K562 (cell line): ENCODE results near the gene RHOBTB3. TPM values are rescaled to one million over a fixed set of nuclear protein-coding genes. Genes with fewer than 3 reads are reported as not detected.

Source experiments
- ARID1B ChIP-seq: fragments of 450-650 bp; IDR thresholded peaks from 2 replicates; pipeline ENCODE4 v1.6.1; 2016; ENCODE audit warnings: antibody characterized with exemption, mild to moderate bottlenecking, inconsistent platforms
- CBFB ChIP-seq: sonication (generic); formaldehyde crosslinking; IDR thresholded peaks from 2 replicates; pipeline ENCODE4 v1.4.0; 2020; ENCODE audit warnings: mild to moderate bottlenecking, missing genetic modification reagents
- CUX1 ChIP-seq: fragments of 200-800 bp; sonication (Bioruptor generic); IDR thresholded peaks from 2 replicates; pipeline ENCODE4 v1.6.1; 2016; ENCODE audit warnings: missing genetic modification characterization, missing compliant biosample characterization
- DACH1 ChIP-seq: fragments of 450-650 bp; IDR thresholded peaks from 2 replicates; pipeline ENCODE4 v1.6.1; 2018; ENCODE audit not compliant: partially characterized antibody
- E2F3 ChIP-seq: fragments of 250-450 bp; sonication (Bioruptor Pico); IDR thresholded peaks from 2 replicates; pipeline ENCODE4 v1.4.0; 2020; ENCODE audit warnings: mild to moderate bottlenecking
- FOXA3 ChIP-seq, 2 experiments: fragments of 450-650 bp in 1 of 2; sonication (generic) in 1 of 2; formaldehyde crosslinking; IDR thresholded peaks in 1 of 2; conservative IDR thresholded peaks in 1 of 2; 2 replicates each; pipeline versions ENCODE4 v1.4.0 to v1.8.0; 2020 to 2022; ENCODE audit warnings: mild to moderate bottlenecking in 2 of 2, missing genetic modification reagents in 1 of 2
- GMEB1 ChIP-seq: fragments of 250-450 bp; sonication (Bioruptor Pico); IDR thresholded peaks from 2 replicates; pipeline ENCODE4 v1.4.0; 2020; ENCODE audit warnings: mild to moderate bottlenecking
- HDAC1 ChIP-seq, 2 experiments: fragments of 450-650 bp; IDR thresholded peaks; 2 replicates each; pipeline ENCODE4 v1.6.1; 2016 to 2017; ENCODE audit warnings: inconsistent platforms in 1 of 2, mild to moderate bottlenecking in 1 of 2, moderate library complexity in 1 of 2
- MTA3 ChIP-seq: fragments of 450-650 bp; formaldehyde crosslinking; IDR thresholded peaks from 2 replicates; pipeline ENCODE4 v1.6.1; 2017; ENCODE audit warnings: mild to moderate bottlenecking, borderline replicate concordance
- PKNOX1 ChIP-seq: fragments of 450-650 bp; IDR thresholded peaks from 2 replicates; pipeline ENCODE4 v1.6.1; 2016
- POLR2H ChIP-seq: IDR thresholded peaks from 2 replicates; pipeline ENCODE4 v1.6.1; 2016; ENCODE audit warnings: missing genetic modification characterization, low read depth, mild to moderate bottlenecking, control low read depth, missing compliant biosample characterization, moderate library complexity
- RNF2 ChIP-seq: sonication (generic); IDR thresholded peaks from 2 replicates; pipeline ENCODE4 v1.6.1; 2016
- SIX5 ChIP-seq, 2 experiments: IDR thresholded peaks; 2 replicates each; pipeline ENCODE4 v1.6.1; 2011; ENCODE audit warnings: low read length in 2 of 2, borderline replicate concordance in 1 of 2, low read depth in 1 of 2, mild to moderate bottlenecking in 1 of 2, moderate library complexity in 1 of 2; ENCODE audit not compliant: insufficient read depth in 1 of 2
- SMAD2 ChIP-seq: fragments of 150-350 bp; IDR thresholded peaks from 2 replicates; pipeline ENCODE4 v1.6.1; 2014; ENCODE audit warnings: low read depth, mild to moderate bottlenecking, low read length
- SRSF9 ChIP-seq: fragments of 200-400 bp; formaldehyde crosslinking; IDR thresholded peaks from 2 replicates; pipeline ENCODE4 v1.6.1; 2017; ENCODE audit warnings: low read depth, low read length, borderline replicate concordance
- STAT6 ChIP-seq: sonication (generic); formaldehyde crosslinking; IDR thresholded peaks from 2 replicates; pipeline ENCODE4 v1.8.1; 2023; ENCODE audit warnings: mild to moderate bottlenecking, missing genetic modification reagents
- ZC3H4 ChIP-seq: sonication (generic); formaldehyde crosslinking; IDR thresholded peaks from 2 replicates; pipeline ENCODE4 v1.9.0; 2021; ENCODE audit warnings: missing genetic modification reagents, borderline replicate concordance
- ZFPM2 ChIP-seq: fragments of 250-450 bp; sonication (Bioruptor Pico); IDR thresholded peaks from 2 replicates; pipeline ENCODE4 v1.5.1; 2022; ENCODE audit warnings: mild to moderate bottlenecking
- polyA plus RNA-seq, 8 experiments: library from polyadenylated mRNA; depleted of rRNA in 4 of 8; stranded (reverse) in 5 of 8; unstranded in 3 of 8; fragments of >200 nt; fragmentation: Nextera tagmentation in 2 of 8; fragmentation: Illumina TruSeq in 1 of 8; extraction: Ambion mirVana in 2 of 8; extraction: Trizol in 1 of 8; gene quantifications; 2 replicates each; pipeline versions ENCODE4 v1.2.1 to v1.2.3, GENCODE V29; 2011 to 2014; ENCODE audit warnings: inconsistent platforms in 1 of 8, missing spikeins in 1 of 8
- total RNA-seq, 7 experiments: library from RNA; depleted of rRNA in 6 of 7; stranded (reverse); fragments of >200 nt in 6 of 7; fragmentation: Illumina TruSeq in 2 of 7; extraction: Trizol in 2 of 7; gene quantifications; 2 replicates each; pipeline versions ENCODE4 v1.2.1 to v1.2.3, GENCODE V29; 2011 to 2021; ENCODE audit warnings: low replicate concordance in 1 of 7

The RHOBTB3 gene
- total and polyA plus RNA-seq, 9 of the 15 experiments (the other 6 are each of a cell fraction or from before 2014, with no cell fraction given) = 39.7 to 143 (median 115) TPM

GRCh38 chr5:95718203-95718602 lies 12.9 kb upstream of the RHOBTB3 start (continued):
- TF ChIP-seq ZFPM2 (CRISPR knock-in tag) (peak; percentile 96), MTA3 (peak; percentile 77; the same call in 1 of the 2 replicates), POLR2H (tag) (peak; percentile 44; the same call in 1 of the 2 replicates), SIX5 (IDR thresholded peaks at IDR 0.05; ENCODE audit: borderline replicate concordance in 1 of 2, insufficient read depth in 1 of 2, low read depth in 1 of 2, low read length in 2 of 2) (no peak), ZC3H4 (no peak), GMEB1 (CRISPR knock-in tag) (no peak; the same call in 1 of the 2 replicates), SMAD2 (no peak), FOXA3 (CRISPR knock-in tag; conservative IDR thresholded peaks at IDR 0.05 in 1 of 2, IDR thresholded peaks at IDR 0.05 in 1 of 2) (peak in 1 of 2 experiments; percentile 68; a peak in 2 of 4 replicates), RNF2 (peak; percentile 42; the same call in 1 of the 2 replicates), HDAC1 (IDR thresholded peaks at IDR 0.05) (peak in 1 of 2 experiments; percentile 70; a peak in 2 of 4 replicates), ARID1B (peak; percentile 89), STAT6 (CRISPR knock-in tag) (no peak), CBFB (CRISPR knock-in tag) (no peak), SRSF9 (no peak), PKNOX1 (peak; percentile 44; the same call in 1 of the 2 replicates), E2F3 (CRISPR knock-in tag) (no peak), CUX1 (CRISPR knock-in tag) (no peak), DACH1 (no peak)
